Measurements from ENCODE around the gene CCDC170. TPM values are rescaled to one million over a fixed set of nuclear protein-coding genes. Genes with fewer than 3 reads are reported as not detected.

The CCDC170 gene
- total and polyA plus RNA-seq, 9 of the 15 experiments (the other 6 are each of a cell fraction or from before 2014, with no cell fraction given): 0.01 to 0.18 (median 0.05) TPM; not detected in 6

- TF ChIP-seq CHD7 (IDR thresholded peaks at IDR 0.05; ENCODE audit: low read depth, low read length): no peak
- no peak for TF ChIP-seq SLC30A9 (CRISPR knock-in tag; IDR thresholded peaks at IDR 0.05)
Measured at GRCh38 chr6:151633526-151634335, 139.9 kb downstream of the CCDC170 start (continued).
